Measurements from ENCODE around the gene SERPINH1. TPM values are rescaled to one million over a fixed set of nuclear protein-coding genes. Genes with fewer than 3 reads are reported as not detected.

Gene SERPINH1
- total and polyA plus RNA-seq, 2 of the 13 experiments (the other 11 are each of a cell fraction or from before 2014, with no cell fraction given), result 83.6 to 83.8 TPM

DNA sequence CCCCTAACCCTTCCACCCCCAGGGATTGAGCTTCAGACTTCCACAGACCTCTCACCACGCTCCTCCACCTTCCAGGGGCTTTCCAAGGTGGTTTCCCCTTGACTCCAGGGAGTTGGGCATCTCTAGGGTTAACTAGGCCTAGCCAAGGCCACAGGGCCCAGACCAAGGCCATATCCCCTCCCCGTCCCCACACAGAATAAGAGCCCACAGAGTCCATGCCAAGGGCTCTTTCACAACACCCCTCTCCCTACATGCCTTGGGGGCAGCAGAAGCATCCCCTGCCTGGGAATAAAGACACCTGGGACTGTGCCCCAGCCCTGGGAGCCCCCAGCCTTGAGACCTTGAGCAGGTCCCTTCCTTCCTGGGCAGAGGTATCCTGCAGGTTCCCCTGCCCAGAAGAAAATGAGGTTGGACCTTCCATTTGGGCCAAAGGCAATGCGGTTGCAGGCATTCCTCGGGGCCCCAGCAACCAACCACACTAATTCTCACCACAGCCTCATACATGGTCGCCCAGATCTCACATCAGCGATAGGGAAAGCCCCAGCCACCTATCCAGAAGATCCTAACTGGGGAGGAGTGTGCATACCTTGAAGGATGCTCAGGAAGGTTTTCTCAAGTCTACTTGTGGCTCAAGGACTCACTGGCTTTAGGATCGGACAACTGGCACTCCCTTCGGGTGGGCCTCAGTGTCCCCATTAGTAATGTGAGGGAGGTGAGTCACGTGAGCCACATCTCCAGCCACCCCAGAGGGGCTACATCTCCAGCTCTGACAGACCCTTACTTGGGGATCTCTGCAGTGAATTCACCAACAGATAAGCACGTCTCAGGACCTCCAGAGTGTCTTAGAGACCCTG lies 38.0 kb upstream of the SERPINH1 start (continued):
- TF ChIP-seq, protein P1, sequence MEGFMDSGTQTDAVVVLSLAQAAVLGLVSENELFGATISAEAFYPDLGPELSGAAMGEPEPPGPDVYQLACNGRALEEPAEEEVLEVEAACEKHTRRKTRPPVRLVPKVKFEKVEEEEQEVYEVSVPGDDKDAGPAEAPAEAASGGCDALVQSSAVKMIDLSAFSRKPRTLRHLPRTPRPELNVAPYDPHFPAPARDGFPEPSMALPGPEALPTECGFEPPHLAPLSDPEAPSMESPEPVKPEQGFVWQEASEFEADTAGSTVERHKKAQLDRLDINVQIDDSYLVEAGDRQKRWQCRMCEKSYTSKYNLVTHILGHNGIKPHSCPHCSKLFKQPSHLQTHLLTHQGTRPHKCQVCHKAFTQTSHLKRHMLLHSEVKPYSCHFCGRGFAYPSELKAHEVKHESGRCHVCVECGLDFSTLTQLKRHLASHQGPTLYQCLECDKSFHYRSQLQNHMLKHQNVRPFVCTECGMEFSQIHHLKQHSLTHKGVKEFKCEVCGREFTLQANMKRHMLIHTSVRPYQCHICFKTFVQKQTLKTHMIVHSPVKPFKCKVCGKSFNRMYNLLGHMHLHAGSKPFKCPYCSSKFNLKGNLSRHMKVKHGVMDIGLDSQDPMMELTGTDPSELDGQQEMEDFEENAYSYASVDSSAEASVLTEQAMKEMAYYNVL (CRISPR knock-in tag; IDR thresholded peaks at IDR 0.05; ENCODE audit: borderline replicate concordance), result peak; percentile 36; the same call in 1 of the 2 replicates
- TF ChIP-seq GATAD2A (CRISPR knock-in tag; IDR thresholded peaks at IDR 0.05) (peak; percentile 95), ZFP1 (CRISPR knock-in tag; IDR thresholded peaks at IDR 0.05) (peak; percentile 66), ATF2 (CRISPR knock-in tag; IDR thresholded peaks at IDR 0.05) (0 out of 2 replicates have a peak, but pooled peaks have one; percentile 34), ELF3 (CRISPR knock-in tag; IDR thresholded peaks at IDR 0.05) (0 out of 2 replicates have a peak, but pooled peaks have one; percentile 19), SAP130 (CRISPR knock-in tag; IDR thresholded peaks at IDR 0.05; ENCODE audit: low read depth) (peak; percentile 88), HNRNPH1 (optimal IDR thresholded peaks at IDR 0.05; ENCODE audit: low read depth, low read length) (no peak), STAG1 (CRISPR knock-in tag; IDR thresholded peaks at IDR 0.05) (no peak; the same call in 1 of the 2 replicates), SIN3A (IDR thresholded peaks at IDR 0.05; ENCODE audit: borderline replicate concordance, low read depth, low read length) (no peak), DBP (CRISPR knock-in tag; IDR thresholded peaks at IDR 0.05; ENCODE audit: not compliant biosample characterization) (no peak), JDP2 (CRISPR knock-in tag; IDR thresholded peaks at IDR 0.05; ENCODE audit: borderline replicate concordance) (no peak), KDM1A (CRISPR knock-in tag; IDR thresholded peaks at IDR 0.05) (peak; percentile 56; the same call in 1 of the 2 replicates), ZBTB8A (CRISPR knock-in tag; IDR thresholded peaks at IDR 0.05; ENCODE audit: borderline replicate concordance, low read depth) (peak; percentile 32), POLR2A (IDR thresholded peaks at IDR 0.05; ENCODE audit: insufficient read depth in 1 of 2, low read depth in 2 of 2, low read length in 2 of 2) (peak; percentile 25 to 57; a peak in 3 of 4 replicates), PAX8 (CRISPR knock-in tag; IDR thresholded peaks at IDR 0.05; ENCODE audit: borderline replicate concordance) (no peak), ZFP36 (IDR thresholded peaks at IDR 0.05; ENCODE audit: borderline replicate concordance, low read depth, low read length, partially characterized antibody) (no peak), CREB1 (IDR thresholded peaks at IDR 0.05) (no peak), CREB1 (CRISPR knock-in tag; IDR thresholded peaks at IDR 0.05) (no peak), MEIS1 (CRISPR knock-in tag; IDR thresholded peaks at IDR 0.05; ENCODE audit: borderline replicate concordance) (no peak; the same call in 1 of the 2 replicates), ZBTB46 (CRISPR knock-in tag; IDR thresholded peaks at IDR 0.05; ENCODE audit: borderline replicate concordance) (no peak), ATF1 (CRISPR knock-in tag; IDR thresholded peaks at IDR 0.05) (no peak), MYPOP (CRISPR knock-in tag; IDR thresholded peaks at IDR 0.05) (0 out of 2 replicates have a peak, but pooled peaks have one; percentile 44)
- TF ChIP-seq, protein P2, sequence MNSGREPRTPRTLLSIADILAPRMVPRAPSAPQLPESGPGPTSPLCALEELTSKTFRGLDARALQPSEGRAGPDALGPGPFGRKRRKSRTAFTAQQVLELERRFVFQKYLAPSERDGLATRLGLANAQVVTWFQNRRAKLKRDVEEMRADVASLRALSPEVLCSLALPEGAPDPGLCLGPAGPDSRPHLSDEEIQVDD (CRISPR knock-in tag; IDR thresholded peaks at IDR 0.05; ENCODE audit: borderline replicate concordance), result no peak

Data from HepG2 (cell line).